ENCODE data around the gene NANOS3. TPM values are rescaled to one million over a fixed set of nuclear protein-coding genes. Genes with fewer than 3 reads are reported as not detected.

NANOS3 gene
- total RNA-seq, 4 donors from 2014 or later: not detected

GRCh38 chr19:13882419-13882795 lies 5.5 kb downstream of the NANOS3 start:
- no peak for TF ChIP-seq CTCF (IDR thresholded peaks at IDR 0.05; ENCODE audit: low read depth)

GRCh38 chr19:13882836-13883235 lies 5.9 kb downstream of the NANOS3 start:
- no peak for TF ChIP-seq CTCF (IDR thresholded peaks at IDR 0.05; ENCODE audit: low read depth)

- TF ChIP-seq CTCF (IDR thresholded peaks at IDR 0.05; ENCODE audit: low read depth): no peak
Observed at GRCh38 chr19:13883516-13884064, 6.7 kb downstream of the NANOS3 start.

GRCh38 chr19:13884726-13885591 lies 8.0 kb downstream of the NANOS3 start:
- no peak for TF ChIP-seq CTCF (IDR thresholded peaks at IDR 0.05; ENCODE audit: low read depth)

GRCh38 chr19:13885826-13886365 lies 9.0 kb downstream of the NANOS3 start:
- TF ChIP-seq CTCF (IDR thresholded peaks at IDR 0.05; ENCODE audit: low read depth): no peak

- TF ChIP-seq CTCF (IDR thresholded peaks at IDR 0.05; ENCODE audit: low read depth): no peak
Observed at GRCh38 chr19:13887018-13887436, 10.1 kb downstream of the NANOS3 start.

- no peak for TF ChIP-seq CTCF (IDR thresholded peaks at IDR 0.05; ENCODE audit: low read depth)
Observed at GRCh38 chr19:13887517-13887916, 10.6 kb downstream of the NANOS3 start.

Data from subcutaneous adipose tissue (tissue), 4 donors.